Erythroblast (primary cell): ENCODE measurements around the gene ATP6AP2.

Experiments
- DNase-seq, 2 experiments: peaks; one replicate each; lab custom pipeline; 2025; lab: John Stamatoyannopoulos, UW
- GATA1 ChIP-seq: IDR thresholded peaks from 2 replicates; pipeline ENCODE4 v1.6.1; 2011; ENCODE audit warnings: low read depth, mild to moderate bottlenecking, control low read depth, low read length, moderate library complexity
- POLR2A ChIP-seq: IDR thresholded peaks from 2 replicates; pipeline ENCODE4 v1.6.1; 2011; ENCODE audit warnings: mild to moderate bottlenecking, low read length

ATP6AP2 gene

GRCh38 chrX:40646489-40647306 is 65.9 kb downstream of the ATP6AP2 start:
- peak; percentile 68 to 76 for DNase-seq
- TF ChIP-seq GATA1 (no peak), POLR2A (no peak)

GRCh38 chrX:40647307-40648197 is 66.8 kb downstream of the ATP6AP2 start, which contains the start of gene CXorf38:
TSS of gene CXorf38 (minus strand) at chrX:40647561. CDS start at chrX:40647520, 41 bp downstream.
- DNase-seq: peak; percentile 92 to 96
- TF ChIP-seq GATA1 (no peak), POLR2A (peak; percentile 38)

- peak; percentile 71 to 86 for DNase-seq
- TF ChIP-seq POLR2A: no peak
- TF ChIP-seq GATA1: no peak
Observed at GRCh38 chrX:40651620-40652223, 71.0 kb downstream of the ATP6AP2 start.

- DNase-seq: no peak
- TF ChIP-seq GATA1 (no peak), POLR2A (no peak)
Observed at GRCh38 chrX:40652664-40653063, 71.9 kb downstream of the ATP6AP2 start.

- no peak for TF ChIP-seq GATA1
- no peak for TF ChIP-seq POLR2A
- no peak for DNase-seq
Observed at GRCh38 chrX:40653535-40653934, 72.8 kb downstream of the ATP6AP2 start.
